ENCODE measurements around the gene CFAP20DC. TPM values are rescaled to one million over a fixed set of nuclear protein-coding genes. Genes with fewer than 3 reads are reported as not detected.

Gene CFAP20DC
- total and polyA plus RNA-seq, 2 of the 8 experiments (the other 6 are each of a cell fraction or from before 2014, with no cell fraction given): 2.2 to 2.8 TPM

GRCh38 chr3:58697561-58697960 lies 352.3 kb downstream of the CFAP20DC start:
- no peaks in the 10 kb centered on the region for H3K4me1 ChIP-seq (replicated peaks in 1 of 4; ENCODE audit: control insufficient read depth in 3 of 4, insufficient read depth in 4 of 4, low read length in 3 of 4)
- no peaks in the 10 kb centered on the region for H3K79me2 ChIP-seq (ENCODE audit: control insufficient read depth in 1 of 2, insufficient read depth in 2 of 2, low read length in 2 of 2)
- ChIA-PET CTCF (ENCODE audit: partially characterized antibody) (no interaction called here), POLR2A (ENCODE audit: partially characterized antibody) (no interaction called here)
- no peak overlapping the region for H3K4ac ChIP-seq (replicated peaks; ENCODE audit: insufficient read length, low read depth, low read length)
- H2BK120ac ChIP-seq (replicated peaks; ENCODE audit: low read depth, low read length): no peak overlapping the region
- no peaks in the 10 kb centered on the region for H4K20me1 ChIP-seq (replicated peaks in 1 of 2; ENCODE audit: control insufficient read depth in 1 of 2, insufficient read depth in 2 of 2, low read length in 2 of 2)
- H3K14ac ChIP-seq (ENCODE audit: insufficient read length): no peak overlapping the region
- H3K18ac ChIP-seq (ENCODE audit: extremely low read depth, low read length): no peak overlapping the region
- no peak overlapping the region for H2BK12ac ChIP-seq (ENCODE audit: low read depth, low read length)
- no peak overlapping the region for H3K9ac ChIP-seq (replicated peaks in 1 of 4; ENCODE audit: extremely low read depth in 1 of 4, low read depth in 3 of 4, low read length in 3 of 4)
- H4K91ac ChIP-seq (replicated peaks; ENCODE audit: insufficient read length, low read length): no peak overlapping the region
- H3K4me2 ChIP-seq (ENCODE audit: insufficient read depth in 1 of 2, low read depth in 2 of 2, low read length in 2 of 2): no peak overlapping the region
- no peaks in the 10 kb centered on the region for H3K36me3 ChIP-seq (ENCODE audit: control insufficient read depth in 2 of 4, insufficient read depth in 4 of 4, low read length in 3 of 4)
- no peak overlapping the region for H2BK15ac ChIP-seq (ENCODE audit: low read length)
- no peaks in the 10 kb centered on the region for H3K23me2 ChIP-seq (ENCODE audit: low read depth, low read length)
- H3K4me3 ChIP-seq (ENCODE audit: extremely low read depth in 1 of 4, insufficient read depth in 2 of 4, low read depth in 3 of 4, low read length in 4 of 4): no peak overlapping the region
- H2BK20ac ChIP-seq (ENCODE audit: low read length): no peak overlapping the region
- H2BK5ac ChIP-seq (ENCODE audit: low read depth, low read length): no peak overlapping the region
- TF ChIP-seq HDAC6 (IDR thresholded peaks at IDR 0.05; ENCODE audit: low read depth, low read length) (no peak), USF2 (IDR thresholded peaks at IDR 0.05; ENCODE audit: low read length) (no peak), CBX8 (IDR thresholded peaks at IDR 0.05; ENCODE audit: borderline replicate concordance, low read depth, low read length) (no peak), ATF3 (IDR thresholded peaks at IDR 0.05; ENCODE audit: insufficient read depth, low read depth, low read length) (no peak), FOSL1 (IDR thresholded peaks at IDR 0.05; ENCODE audit: insufficient read depth, low read depth, low read length) (no peak), CHD2 (IDR thresholded peaks at IDR 0.05; ENCODE audit: low read length) (no peak), NANOG (IDR thresholded peaks at IDR 0.05; ENCODE audit: insufficient read depth, low read depth, low read length, poor library complexity, severe bottlenecking) (no peak), EZH2 (IDR thresholded peaks at IDR 0.05; ENCODE audit: low read depth, low read length, severe bottlenecking) (no peak), BCL11A (IDR thresholded peaks at IDR 0.05; ENCODE audit: low read depth in 2 of 2, low read length in 2 of 2) (no peak), CREB1 (IDR thresholded peaks at IDR 0.05) (no peak), EGR1 (IDR thresholded peaks at IDR 0.05; ENCODE audit: borderline replicate concordance, low read depth, low read length) (no peak), BACH1 (IDR thresholded peaks at IDR 0.05; ENCODE audit: low read length) (no peak), ASH2L (IDR thresholded peaks at IDR 0.05; ENCODE audit: low read length) (no peak)
- no peak overlapping the region for H4K5ac ChIP-seq (ENCODE audit: insufficient read length, low read depth, low read length)
- FAIRE-seq (no peak), DNase-seq (ENCODE audit: low read depth in 1 of 2, low spot score in 2 of 2) (no peak)
- no peak overlapping the region for H2AFZ ChIP-seq (ENCODE audit: low read length)
- H3K27ac ChIP-seq (ENCODE audit: low read depth, low read length): no peak overlapping the region
- no peak overlapping the region for H2AK5ac ChIP-seq (ENCODE audit: low read depth, low read length)
- peaks cover 7% of the 10 kb centered on the region in 2 experiments; a peak in 3 of 4 replicates for H3K9me3 ChIP-seq (ENCODE audit: insufficient read depth in 2 of 2, low read depth in 1 of 2, low read length in 1 of 2)
- H3K27me3 ChIP-seq (replicated peaks in 1 of 4; ENCODE audit: control insufficient read depth in 3 of 4, extremely low read depth in 1 of 4, insufficient read depth in 3 of 4, low read length in 3 of 4): no peaks in the 10 kb centered on the region
- H3K79me1 ChIP-seq (ENCODE audit: low read depth, low read length): no peaks in the 10 kb centered on the region
- no peak overlapping the region for H4K8ac ChIP-seq (ENCODE audit: extremely low read depth, insufficient read depth, low read length)
- no peak overlapping the region for H3K56ac ChIP-seq (replicated peaks; ENCODE audit: insufficient read length, low read depth, low read length)
- no peak overlapping the region for H3K23ac ChIP-seq (ENCODE audit: insufficient read length)

All from H1 (cell line).